G401.6 (cell line): Measurements from ENCODE around the gene G6PC2.
"Not testable (repeated sequence)": the region's sequence is repeated elsewhere in the genome, so short reads cannot be mapped to it uniquely, and the experiment has no call there.

Experiments
- FAIRE-seq: peaks from 2 replicates; lab custom pipeline; 2012; peaks lifted over from hg19 to GRCh38; lab: Jason Lieb, UNC

G6PC2 gene

DNA sequence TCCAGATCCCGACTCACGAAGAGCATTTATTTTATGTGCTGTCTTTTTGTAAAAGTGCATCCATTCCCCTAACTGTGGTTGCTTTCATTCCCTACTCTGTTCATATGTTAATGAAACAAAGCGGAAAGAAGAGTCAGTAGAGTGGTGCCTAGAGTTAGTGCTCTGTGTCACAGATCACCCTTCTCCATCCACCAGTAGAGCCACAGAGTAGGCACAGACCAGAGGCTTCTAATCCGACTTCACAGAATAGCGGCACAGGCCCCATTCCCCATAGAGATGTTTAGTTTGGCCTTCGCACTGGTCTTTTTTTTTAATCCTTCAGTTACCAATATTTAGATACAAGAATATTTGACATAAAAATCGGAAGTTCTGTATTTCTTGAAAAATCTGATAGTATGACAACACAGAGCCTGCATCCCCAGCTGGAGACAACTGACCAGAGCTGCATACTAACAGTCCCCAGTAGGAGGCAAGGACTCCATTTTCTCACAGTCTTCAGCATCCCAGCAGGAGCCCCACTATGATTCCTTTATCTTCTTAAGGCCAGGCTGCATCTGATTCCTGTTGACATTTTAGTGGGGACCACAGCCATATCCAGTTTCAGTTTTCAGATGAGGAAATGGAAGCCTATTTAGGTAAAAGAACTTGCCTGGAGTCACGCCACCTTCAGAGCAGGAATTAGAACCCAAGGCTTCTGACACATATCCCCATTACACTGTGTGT lies 7.0 kb downstream of the G6PC2 start:
- FAIRE-seq, result no peak

DNA sequence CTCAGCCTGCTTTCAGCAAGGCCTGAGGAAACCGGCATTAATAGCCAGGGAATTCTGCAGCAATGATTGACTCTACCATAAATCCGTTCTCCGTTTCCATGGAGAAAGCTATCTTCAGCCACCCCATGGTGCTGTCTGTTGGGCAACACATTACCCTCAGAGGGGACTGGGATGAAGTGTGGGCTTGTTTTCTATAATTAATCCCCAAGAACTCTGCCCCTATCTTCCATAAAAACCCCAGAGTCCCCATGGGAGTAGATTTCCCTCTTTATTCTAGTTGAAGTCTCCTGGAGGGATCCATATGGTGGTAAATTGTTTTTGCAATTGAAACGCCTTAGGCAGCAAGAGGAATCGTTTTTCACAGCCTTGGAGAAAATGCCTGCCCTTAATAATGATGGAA lies 9.2 kb downstream of the G6PC2 start:
- no peak for FAIRE-seq

DNA sequence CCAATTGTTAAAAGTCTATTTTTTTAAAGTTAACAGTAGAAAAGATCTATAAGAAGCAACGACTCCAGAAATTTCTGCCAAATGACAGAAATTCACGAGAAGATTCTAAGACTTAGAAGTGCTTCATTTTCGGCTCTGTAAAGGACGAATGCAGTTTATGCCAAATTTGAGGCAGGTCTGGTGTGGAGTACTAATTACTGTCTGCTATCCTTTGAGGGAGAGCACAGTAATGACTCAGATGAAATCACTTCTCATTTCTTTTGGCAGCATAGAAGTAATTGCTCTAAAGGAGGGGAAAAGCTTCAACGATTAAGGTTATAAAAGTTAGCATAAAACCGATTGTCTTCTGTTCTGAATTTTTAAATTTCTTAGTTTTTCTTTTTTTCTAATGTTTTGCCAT lies 11.4 kb downstream of the G6PC2 start:
- no peak for FAIRE-seq

DNA sequence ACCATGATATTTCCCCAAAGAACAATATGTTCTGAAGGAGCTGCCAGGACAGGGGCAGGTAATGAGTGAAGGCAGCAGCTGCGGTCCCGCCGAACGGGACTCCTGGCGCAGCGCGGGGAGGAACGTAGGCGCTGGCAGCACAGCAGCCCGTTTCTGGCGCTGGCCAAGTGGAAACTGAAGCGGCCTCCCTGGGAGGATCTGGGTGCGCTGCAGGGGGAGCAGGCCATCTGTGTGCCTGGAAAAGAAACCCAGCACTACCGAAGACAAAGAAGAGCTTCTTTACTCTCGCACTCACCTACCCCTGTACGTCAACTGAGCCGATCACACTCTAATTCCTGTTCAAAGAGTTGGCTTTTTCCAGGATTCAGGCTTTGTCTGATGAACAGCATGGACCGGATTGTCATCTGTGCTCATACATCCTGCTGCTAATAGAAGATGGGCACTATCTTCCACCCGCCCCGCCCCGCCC lies 11.8 kb downstream of the G6PC2 start:
- no peak for FAIRE-seq

DNA sequence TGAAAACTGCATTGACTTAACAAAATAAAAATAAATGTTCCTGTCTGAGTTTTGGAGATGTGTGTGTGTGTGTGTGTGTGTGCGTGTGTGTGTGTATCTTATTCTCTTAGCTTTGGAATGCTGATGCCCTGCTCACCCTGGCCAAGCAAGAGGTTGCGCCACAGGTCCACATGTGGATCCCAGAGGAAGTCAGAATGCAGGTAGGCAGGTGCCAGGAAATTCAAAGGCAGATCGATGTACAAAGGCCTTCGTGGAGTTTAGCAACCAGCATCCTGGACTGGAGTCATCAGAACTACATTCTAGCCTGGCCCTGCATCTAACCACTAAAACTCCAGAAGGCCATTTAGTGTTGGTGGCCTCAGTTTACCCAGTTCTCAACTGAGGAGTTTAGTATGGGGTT lies 12.4 kb downstream of the G6PC2 start:
- no peak for FAIRE-seq

DNA sequence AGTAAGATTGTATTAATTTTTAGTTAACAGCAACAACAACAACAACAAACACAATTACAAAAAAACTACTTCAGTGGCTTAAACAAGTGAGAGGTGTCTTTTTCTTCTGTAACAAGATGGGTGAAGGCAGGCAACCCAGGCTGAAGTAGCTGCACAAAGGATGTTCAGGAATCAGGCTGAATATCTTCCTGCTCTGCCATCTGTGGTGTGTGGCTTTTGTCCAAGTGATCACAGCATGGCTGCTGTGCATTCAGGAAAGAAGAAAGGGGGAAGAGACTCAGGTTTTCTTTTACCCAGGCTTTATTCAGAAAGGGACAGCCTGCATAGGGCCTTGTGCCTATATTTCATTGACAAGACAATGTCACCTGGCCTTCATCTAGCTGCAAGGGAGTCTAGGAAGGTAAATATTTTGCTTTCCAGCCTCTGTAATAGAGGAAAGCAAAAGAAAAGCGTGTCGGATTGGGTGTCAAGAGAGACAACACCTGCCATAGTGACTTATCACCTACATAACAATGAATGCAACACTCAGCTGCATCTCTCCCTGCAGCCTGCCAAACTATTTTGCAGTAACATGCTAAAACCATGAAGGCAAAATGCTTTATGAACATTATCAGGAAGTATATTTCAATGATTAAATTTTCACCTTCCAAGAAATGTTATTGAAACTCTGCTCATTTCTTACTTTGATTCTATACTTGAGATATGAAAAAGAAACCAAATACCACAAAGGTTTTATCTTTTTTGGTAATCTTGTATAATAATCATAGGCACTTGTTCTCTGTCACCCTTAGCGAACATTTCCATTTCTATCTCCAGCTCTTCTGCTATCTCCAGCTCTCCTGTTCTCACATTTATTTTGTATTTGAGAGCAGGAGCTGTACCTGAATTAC lies 14.6 kb downstream of the G6PC2 start:
- FAIRE-seq, result no peak

DNA sequence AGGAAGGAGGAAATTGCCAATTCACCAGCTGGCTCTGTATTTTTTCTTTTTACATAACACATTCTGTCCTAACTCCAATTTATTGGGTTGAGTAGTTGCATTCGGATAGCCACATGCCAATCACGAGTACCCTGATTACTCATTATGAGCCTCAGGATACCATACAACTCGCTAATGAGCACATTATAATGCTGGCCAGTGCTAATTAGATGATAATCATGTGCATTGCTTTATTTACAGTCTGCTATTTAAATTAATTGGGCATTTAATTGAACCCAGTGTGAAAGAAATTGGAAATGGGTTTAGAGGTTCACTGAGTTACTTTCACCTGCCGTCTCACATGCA lies 15.2 kb downstream of the G6PC2 start:
- no peak for FAIRE-seq

DNA sequence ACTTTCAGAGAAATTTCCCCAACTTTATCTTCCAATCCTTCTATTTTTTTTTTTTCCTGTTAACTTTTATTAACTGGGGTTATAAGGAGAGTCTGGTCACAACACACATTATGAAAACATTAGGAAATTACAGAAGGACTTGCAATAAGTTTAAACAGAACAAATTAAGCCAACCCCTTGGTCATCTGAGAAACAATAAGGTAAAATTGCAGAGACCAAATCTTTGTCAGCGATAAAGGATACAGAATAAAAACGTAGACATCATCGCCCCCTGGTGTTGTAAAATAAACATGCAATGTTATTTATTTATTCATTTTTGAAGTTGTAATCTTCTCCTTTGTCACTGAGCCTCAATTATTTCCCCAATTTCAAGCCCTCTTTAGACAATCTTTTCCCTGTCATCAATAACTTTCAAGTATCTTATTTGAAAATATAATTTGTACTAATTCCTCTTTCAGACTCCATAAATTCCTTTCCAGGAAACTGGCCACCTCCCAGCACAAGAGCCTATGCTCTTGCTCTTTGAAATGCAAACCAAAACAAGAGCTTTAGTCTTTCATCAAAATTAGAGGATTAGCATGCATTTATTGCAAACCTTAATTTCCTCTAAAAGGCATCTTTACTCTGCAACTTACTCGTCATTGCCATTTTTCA lies 19.5 kb downstream of the G6PC2 start:
- FAIRE-seq, result peak; percentile 93

DNA sequence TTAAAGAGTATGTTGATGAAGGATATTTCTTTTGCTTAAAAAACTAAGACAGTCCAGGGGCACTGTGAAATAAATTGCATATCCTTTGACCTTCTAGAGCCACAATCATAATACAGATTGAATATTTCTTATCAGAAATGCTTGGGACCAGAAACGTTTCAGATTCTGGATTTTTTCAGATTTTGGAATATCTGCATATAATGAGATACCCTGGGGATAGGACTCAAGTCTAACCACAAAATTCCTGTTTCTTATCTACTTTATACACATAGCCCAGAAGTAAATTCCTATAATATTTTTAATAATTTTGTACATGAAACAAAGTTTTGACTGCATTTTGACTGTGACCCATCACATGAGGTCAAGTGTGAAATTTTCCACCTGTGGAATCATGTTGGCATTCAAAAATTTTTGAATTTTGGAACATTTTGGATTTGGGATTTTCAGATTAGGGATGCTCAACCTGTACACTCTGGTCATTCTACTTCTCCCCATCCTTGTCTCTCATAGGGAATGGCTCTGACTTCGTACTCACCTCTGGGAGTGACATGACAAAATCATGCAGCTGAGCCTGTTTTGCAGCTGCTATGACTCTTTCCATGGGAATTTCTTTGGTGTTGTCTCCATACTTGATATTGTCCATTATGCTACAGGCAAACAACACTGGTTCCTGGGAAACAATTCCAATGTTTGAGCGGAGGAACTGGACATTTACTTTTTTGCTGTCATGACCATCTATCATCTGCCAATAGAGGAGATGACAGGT lies 25.7 kb downstream of the G6PC2 start:
- FAIRE-seq, result no peak

DNA sequence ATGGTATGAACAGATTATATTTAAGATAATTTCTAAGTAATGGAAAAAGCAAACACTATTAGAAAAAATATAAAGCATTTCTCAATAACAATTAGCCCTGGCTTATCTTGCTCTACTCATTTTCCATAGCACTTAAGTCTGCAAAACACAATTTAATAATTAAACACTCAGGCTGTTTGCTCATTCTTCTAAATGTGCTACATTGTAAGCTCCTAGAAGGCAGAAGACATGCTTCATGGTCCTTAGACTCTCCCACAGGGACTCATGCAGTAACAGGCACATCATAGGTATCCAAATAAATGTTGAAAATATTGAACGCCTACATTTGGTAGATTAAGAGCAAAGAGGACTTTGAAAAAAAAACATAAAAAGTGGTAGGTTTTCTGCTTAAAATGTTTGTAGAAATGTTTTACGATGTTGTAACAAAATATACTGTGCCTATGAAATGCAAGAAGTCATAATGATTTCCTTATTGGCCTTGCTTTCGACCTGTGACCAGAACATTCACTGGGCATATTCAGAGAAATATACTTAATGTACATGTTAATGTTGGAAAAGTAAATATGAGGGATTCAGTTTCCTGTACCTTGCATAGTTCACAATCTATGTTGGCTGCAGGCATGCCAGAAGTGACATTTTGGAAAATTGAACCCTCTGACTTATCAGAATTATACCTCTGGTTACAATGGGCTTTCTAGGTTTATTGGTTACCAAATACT lies 27.2 kb downstream of the G6PC2 start:
- FAIRE-seq, result no peak

DNA sequence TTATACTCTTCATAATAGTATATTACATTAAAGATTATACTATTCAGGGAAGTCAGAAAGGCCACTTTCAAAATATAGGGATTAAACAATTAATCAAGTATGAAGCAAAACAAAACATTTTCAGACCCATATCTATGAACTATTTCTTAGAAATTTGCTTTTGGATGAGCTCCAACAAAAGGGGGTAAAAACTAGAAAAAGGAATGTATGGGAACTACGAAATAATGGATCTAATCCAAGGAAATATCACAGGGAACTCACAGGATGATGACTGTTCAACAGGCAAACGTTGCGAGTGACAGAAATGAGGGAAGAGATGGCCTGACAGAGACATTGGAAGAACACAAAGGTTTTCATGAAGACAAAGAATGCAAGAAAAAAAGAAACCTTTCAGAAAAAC lies 27.9 kb downstream of the G6PC2 start:
- no peak for FAIRE-seq

DNA sequence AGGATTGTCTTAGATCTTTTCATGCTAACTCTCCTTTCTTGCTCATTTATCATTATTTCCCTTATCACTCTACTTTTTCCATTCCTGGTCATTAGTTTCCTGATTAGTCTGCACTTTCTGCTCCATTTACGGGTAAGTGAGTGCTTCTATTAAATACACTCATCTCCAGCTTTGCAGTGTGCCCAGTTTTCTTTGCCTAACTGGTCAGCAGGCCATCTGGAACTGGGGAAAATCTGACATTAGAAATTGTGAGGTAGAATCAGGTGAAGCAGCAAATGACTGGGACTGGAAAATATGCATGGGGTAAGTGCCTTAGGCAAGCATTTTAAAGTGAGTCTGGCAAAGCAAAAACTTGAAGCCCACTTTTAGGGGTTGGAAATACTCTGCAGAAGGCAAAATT lies 29.2 kb downstream of the G6PC2 start:
- FAIRE-seq, result no peak

DNA sequence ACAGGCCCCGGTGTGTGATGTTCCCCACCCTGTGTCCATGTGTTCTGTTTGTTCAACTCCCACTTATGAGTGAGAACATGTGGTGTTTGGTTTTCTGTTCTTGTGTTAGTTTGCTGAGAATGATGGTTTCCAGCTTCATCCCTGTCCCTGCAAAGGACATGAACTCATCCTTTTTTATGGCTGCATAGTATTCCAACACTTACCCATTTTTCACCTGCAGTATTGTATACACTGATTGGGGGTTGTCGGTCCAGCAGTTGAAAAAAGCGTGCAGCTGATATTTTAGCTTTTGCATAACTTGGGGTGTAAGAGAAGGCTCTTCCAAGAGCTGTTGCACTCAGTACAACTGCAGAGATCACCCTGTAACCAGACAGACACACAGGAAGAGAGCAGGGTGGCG lies 31.1 kb downstream of the G6PC2 start:
- FAIRE-seq, result not testable (repeated sequence)

DNA sequence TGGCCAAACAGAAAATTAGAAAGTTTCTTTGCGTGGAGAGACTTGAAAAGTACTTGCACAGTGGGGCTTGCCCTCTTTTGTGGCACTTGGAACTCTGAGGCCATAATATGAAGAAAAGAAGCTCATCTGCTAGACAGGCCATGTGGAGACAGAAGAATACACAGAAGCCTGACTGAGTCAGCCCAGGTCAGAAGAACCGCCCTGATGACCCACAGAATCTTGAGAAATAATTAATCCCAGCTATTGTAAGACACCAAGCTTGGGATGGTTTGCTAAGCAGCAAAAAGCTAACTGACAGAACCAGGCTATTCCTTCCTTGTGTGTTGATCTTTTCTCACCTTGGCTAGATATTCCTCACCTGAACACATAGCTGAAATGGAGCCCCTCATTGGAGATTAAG lies 33.7 kb downstream of the G6PC2 start:
- no peak for FAIRE-seq

DNA sequence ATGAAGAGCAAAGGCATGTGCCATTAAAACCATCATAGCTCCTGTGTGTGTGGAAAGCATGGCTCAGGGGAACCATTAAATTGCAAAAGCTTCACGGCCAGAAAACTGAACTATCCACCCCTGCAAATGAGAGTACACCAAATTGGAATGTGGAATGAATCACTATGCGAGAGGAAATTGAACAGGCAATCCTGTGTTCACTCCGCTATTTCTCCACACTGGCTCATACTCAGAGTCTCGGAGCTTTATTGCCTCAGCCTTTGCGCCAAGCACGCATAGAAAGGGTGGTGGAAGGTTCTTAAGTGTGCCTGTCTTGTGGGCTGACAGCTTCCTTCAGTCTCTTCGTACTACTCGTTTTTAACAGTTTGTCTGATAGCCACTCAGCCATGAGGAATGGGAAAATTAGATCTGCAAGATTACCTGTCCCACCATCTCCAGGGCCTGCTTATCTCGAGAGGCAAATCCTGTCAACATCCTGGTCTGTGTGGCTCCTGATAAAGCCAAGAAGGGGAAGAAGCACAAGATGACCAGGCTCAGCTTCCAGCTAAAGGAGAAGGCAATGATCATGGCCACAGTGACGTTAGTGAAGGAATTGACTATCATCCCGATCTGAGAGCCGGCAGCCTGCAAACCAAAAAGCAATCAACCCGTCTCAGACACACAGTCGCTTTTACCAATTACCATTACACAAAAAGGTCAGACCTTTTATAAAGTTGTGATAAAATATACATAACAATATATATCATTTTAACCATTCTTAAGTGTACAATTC lies 34.9 kb downstream of the G6PC2 start:
- no peak for FAIRE-seq

DNA sequence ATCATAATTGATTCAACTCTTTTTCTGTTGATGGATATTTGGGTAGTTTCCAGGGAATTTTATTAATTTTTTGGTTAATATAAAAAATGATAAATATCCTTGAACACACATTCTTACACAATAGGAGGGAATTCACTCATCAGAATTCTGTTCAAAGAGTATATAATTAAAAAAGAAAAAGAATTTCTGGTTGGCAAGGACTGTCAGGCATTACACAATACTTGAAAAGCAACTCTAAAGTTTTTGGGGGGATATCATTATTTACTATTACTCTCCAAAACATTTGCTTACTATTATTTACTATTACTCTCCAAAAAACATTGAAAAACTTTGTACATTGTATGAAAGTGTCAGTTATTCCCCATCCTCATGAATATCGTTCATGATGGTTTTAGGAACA lies 38.0 kb downstream of the G6PC2 start:
- FAIRE-seq, result no peak

DNA sequence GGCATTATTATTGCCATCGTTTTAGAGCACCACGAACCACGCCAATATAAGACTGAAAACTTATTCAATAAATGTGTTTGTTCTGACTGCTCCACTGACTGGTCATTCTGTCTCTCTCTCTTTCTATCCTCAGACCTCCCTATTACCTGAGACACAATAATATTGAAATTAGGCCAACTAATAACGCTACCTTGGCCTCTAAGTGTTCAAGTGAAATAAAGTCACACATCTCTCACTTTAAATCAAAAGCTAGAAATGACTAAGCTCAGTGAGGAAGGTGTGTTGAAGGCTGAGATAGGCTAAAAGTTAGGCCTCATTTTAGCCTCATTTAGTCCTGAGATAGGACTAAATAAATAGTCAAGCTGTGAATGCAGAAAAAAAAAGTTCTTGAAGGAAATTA lies 38.8 kb downstream of the G6PC2 start:
- no peak for FAIRE-seq

DNA sequence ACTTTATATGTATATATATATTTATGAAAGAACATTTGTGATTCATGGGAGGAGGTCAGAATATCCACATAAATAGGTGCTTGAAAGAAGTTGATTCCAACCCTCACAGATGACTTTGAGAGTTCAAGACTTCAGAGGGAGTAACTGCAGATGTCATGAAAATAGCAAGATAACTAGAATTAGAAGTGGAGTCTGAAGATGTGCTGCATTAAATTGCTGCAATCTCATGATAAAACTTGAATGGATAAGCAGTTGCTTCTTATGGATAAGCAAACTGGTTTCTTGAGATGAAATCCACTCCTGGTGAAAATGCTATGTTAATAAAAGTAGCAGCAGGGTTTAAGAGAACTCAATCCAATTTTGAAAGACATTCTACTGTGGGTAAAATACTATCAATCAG lies 40.2 kb downstream of the G6PC2 start:
- FAIRE-seq, result no peak

DNA sequence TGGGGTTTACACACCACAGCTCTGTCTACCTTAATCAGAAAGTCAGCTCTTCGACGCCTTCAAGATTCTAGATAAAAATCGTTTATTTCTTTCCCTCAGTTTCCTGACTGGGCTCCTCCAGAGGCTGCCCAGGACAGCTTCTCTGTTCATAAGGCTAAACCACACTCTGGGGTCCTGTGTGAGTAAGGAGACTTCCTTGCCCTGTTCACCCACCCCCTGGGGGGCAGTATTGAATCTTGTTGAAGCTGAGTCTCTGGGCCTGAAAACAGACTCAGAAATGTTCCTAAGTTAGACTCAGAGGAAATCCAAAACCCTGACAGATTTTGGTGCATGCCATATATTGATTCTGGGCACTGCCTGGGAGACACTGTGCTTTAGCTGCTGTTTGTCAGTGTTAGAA lies 43.0 kb downstream of the G6PC2 start:
- no peak for FAIRE-seq

DNA sequence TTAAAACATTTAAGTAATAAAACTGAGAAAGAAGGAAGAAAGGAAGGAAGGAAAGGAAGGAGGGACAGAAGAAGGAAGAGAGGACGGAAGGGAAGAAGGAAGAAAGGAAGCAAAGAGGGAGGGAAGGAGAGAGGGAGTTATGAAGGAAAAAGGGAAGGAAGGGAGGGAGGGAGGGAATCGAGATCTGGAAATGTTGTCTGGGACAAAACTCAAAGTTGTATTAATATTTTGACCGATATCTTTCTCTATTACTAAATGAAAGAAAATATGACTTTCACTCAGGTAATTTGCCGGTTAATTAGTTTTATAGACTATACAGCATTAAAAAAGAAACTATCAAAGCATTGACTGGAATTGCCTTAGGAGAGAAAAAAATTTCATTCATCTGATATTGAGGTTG lies 44.4 kb downstream of the G6PC2 start:
- no peak for FAIRE-seq

DNA sequence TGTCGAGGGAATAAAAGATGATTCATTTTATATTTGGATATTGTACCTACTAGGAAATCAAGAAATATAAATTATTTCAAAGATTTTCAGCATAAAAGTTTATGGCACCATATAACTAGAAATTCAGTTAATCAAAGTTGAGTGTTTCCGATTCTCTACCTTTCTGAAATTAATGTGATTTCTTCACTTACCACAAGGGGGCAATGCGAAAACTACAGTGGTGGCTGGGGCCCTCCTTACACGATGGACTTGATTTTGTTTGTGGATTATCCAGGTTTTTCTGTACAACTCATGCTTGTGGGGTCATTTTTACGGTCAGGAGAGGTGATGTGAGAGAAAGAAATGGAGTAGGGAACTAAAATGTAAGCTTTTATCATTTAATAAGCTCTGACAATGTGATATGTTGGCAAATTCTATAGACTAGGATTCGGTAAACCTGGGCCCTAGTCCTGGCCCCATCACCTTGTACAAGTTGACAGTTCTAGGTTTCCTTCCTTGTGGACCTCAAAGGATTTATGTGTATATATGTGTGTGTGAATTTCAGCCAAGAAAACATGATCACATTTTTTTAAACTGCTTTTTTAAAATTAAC lies 47.6 kb downstream of the G6PC2 start:
- peak; percentile 52 for FAIRE-seq
